Measurements from ENCODE around the gene ALDH16A1.

DNA sequence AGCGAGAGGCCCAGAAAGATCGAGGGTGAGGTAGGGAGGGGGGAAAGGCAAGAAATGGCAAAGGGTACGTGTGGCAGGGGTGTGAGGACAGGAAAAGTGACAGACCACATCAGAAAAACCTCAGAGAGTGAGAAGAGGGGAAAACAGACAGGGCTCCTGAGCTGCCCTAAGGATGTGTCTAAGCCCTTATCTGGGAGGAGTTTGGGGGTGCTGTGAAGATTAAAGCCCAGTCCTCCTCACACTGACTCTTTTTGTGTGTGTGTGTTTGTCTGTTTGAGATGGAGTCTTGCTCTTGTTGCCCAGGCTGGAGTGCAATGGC lies 29.1 kb upstream of the ALDH16A1 start:
- no peak for TF ChIP-seq CTCF (IDR thresholded peaks at IDR 0.05 in 2 of 3, conservative IDR thresholded peaks at IDR 0.05 in 1 of 3; ENCODE audit: control insufficient read depth in 2 of 3, extremely low read depth in 1 of 3, insufficient read depth in 1 of 3, low read depth in 3 of 3, low read length in 3 of 3)
- TF ChIP-seq SUPT20H (IDR thresholded peaks at IDR 0.05; ENCODE audit: borderline replicate concordance, control insufficient read depth, low read depth, low read length), result no peak
- no peak for TF ChIP-seq TCF12 (IDR thresholded peaks at IDR 0.05; ENCODE audit: low read depth, low read length)
- TF ChIP-seq SUZ12 (IDR thresholded peaks at IDR 0.05; ENCODE audit: unreplicated experiment), result no peak
- no peak for TF ChIP-seq ATF3 (IDR thresholded peaks at IDR 0.05; ENCODE audit: borderline replicate concordance, extremely low read depth, low read depth, low read length)
- TF ChIP-seq, protein P1, sequence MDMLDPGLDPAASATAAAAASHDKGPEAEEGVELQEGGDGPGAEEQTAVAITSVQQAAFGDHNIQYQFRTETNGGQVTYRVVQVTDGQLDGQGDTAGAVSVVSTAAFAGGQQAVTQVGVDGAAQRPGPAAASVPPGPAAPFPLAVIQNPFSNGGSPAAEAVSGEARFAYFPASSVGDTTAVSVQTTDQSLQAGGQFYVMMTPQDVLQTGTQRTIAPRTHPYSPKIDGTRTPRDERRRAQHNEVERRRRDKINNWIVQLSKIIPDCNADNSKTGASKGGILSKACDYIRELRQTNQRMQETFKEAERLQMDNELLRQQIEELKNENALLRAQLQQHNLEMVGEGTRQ (IDR thresholded peaks at IDR 0.05; ENCODE audit: borderline replicate concordance, low read depth, low read length), result no peak
- TF ChIP-seq NFIC (IDR thresholded peaks at IDR 0.05; ENCODE audit: low read depth, low read length), result no peak
- no peak for TF ChIP-seq JUND (IDR thresholded peaks at IDR 0.05; ENCODE audit: low read depth, low read length)

Data from GM12878 (cell line).